GM15510 (cell line): ENCODE data around the gene SOX6.

Source experiments
- POLR2A ChIP-seq: IDR thresholded peaks from 3 replicates; pipeline ENCODE4 v1.6.1; 2011; ENCODE audit warnings: borderline replicate concordance; ENCODE audit not compliant: insufficient read length; ENCODE audit errors: extremely low read depth

SOX6 gene

DNA sequence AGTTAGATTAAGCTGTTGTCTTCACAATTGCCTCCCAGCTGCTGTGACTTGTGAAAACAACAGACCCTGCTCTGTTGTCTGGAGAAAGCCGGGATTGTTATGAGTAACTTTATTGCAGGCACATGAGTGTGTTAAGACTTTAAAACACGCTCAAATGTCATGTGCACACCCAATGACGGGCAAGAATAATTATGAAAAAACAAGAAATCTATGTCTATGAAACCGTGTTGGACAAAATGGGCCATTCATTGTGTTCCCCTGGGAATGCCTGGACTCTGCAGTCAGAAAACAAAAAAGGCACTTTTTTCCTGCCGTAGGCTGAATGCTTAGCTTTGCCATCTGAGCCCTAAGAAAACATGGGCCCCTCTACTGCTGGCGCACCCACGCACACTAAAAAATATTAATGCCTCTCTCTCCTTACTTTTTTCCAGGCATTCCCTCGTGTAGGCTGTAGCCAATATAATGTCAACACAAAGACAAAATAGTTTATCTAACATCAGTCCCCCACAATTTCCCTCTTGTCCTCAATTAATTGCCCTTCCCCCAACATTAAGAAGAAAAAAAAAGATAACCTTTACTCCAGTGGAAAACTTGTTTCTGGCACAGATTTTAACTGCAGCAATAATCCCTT lies 207.9 kb downstream of the SOX6 start:
- TF ChIP-seq POLR2A: no peak

DNA sequence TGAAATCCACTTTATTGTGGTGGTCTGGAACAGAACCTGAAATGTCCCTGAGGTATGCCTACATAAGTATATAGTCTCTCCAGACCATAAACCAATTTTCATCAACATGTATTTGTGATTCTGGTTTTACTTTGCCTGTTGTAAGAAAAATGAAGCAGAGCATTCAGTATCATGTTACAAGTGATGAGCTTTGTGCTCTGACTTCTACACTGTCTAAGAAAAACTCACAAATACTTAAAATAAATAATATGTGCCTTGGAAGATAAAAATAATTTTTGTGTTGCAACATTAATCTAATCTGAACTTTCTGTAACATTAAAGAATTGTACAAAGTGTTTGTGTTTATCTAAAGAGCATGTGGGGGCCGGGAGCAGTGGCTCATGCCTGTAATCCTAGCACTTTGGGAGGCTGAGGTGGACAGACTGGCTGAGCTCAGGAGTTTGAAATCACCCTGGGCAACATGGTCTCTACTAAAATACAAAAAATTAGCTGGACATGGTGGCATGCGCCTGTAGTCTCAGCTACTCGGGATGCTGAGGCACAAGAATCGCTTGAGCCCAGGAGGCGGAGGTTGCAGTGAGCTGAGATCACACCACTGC lies 219.5 kb downstream of the SOX6 start:
- TF ChIP-seq POLR2A: no peak

- TF ChIP-seq POLR2A: no peak
Measured at GRCh38 chr11:16133867-16134266, 222.5 kb downstream of the SOX6 start.

DNA sequence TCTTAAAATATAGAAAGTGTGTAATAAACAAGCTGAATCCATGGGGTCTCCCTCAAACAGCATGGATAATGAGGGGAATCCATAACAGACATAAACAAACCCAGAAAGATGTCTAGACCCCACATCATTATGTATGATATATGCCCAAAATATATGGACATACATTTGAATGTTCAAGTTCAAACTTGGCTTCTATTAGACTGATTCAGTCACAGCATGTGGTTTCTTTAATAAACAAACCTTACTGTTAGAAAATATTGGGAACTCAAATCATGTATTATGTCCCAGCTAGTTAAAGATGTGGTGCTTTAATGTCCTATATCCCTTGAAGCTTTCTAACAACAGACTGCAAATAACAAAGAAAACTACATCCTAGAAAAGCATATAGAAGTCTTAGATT lies 228.6 kb downstream of the SOX6 start:
- no peak for TF ChIP-seq POLR2A

- no peak for TF ChIP-seq POLR2A
Measured at GRCh38 chr11:16126362-16126761, 230.0 kb downstream of the SOX6 start.

DNA sequence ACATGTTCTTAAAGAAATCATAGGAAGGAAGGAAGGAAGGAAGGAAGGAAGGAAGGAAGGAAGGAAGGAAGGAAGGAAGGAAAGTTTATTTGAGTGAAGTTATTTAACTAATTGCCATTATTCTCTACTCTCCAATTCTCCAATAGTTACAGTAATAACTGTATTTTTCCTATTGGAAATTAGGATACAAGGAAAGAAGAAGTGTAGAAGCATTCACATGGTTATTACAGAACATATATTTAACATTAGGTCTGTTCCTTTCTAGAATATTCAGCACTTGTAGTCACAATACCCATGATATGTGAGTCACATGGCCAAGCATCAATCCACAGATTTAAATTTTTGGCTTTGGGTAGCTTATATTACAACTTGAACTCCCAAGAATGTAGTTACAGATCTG lies 230.6 kb downstream of the SOX6 start:
- no peak for TF ChIP-seq POLR2A

- TF ChIP-seq POLR2A: no peak
Measured at GRCh38 chr11:16124390-16124789, 232.0 kb downstream of the SOX6 start.

- TF ChIP-seq POLR2A: no peak
Measured at GRCh38 chr11:16121853-16122252, 234.5 kb downstream of the SOX6 start.

DNA sequence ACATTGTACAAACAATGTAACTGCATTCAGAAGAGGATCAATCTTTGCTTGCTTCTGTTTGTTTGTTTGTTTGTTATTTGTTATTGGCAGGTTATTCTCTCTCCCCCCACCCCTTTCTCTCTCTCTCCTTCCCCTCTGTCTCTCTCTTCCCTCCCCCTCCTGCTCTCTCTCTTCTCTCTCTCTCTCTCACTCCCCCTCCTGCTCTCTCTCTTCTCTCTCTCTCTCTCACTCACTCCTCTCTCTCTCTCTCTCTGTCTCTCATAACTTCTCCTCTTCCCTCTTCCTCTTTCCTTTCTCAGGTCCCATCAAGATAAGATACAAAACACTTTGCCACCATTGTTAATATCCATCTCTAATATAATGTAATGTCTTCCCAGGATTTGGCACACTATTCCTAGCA lies 236.3 kb downstream of the SOX6 start:
- TF ChIP-seq POLR2A: no peak

DNA sequence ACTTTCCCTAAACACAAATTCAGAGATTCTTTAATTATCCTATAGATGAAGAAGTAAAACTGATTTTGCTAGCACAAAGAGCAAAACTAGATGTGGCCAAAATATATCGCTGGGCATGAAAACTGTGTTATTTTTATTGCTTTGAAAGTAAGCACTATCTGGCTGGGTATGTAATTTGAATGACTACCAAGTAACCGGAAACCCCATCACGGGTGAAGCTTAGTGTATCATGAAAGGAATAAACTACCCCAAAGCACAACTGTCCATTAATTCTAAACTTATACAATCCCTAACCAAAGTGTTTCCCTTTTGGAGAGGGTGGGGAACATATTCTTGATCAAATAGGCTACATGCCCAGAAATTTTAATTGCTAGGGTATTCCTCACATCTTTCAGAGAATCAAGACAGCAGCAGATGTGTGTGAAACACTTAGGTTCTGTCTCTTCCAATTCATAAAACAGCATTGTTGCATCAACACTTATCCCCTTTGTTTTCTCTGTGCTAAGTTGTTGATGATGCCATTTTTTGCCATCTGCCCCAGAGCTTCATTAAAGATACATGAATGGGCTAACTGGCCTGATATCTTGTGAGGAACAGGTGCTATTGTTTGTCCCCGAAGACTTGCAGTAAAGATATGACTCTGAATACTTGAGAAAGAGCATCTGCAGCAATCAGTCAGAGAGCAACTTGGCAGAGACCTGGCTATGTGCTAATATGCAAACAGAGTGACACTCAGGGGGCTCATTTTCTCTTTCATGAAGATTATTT lies 238.2 kb downstream of the SOX6 start:
- no peak for TF ChIP-seq POLR2A

DNA sequence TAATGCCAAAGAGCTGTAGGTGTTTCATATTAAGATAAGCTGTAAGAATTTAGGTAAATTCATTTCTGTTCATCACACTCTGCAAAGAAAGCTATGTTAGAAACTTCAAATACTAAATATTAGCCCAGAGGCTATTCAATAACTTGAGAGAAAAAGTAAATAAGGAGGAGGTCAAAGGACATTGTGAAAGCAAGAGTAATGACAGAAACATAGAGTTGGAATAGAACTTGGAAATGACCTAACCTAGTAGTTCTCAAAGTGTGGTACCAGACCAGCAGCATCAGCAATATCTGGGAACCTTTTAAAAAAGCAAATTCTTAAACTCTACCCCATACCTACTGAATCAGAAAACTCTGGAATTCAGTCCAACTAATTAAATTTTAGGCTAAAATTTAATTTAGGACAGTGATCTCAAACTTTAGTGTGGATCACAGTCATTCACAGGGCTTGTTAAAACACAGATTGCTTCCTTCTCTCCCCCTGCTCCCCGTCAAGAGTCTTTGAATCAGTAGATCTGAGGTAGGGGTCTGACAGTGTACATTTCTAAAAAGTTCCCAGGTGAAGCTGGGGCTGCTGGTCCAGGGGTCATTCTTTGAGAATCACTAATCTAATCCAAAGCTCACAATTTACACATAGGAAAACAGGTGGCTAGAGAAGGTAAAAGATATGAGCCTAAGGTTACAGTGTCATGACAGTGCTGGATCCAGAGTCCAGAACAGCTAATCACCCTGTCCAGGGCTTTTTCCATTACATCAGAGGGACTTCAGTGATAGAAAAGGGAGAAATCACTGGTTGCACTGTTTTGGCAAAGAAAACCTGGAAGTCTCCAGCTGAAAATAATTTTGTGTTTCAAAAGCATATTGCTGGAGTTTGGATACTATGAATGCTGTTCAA lies 241.1 kb downstream of the SOX6 start:
- no peak for TF ChIP-seq POLR2A

DNA sequence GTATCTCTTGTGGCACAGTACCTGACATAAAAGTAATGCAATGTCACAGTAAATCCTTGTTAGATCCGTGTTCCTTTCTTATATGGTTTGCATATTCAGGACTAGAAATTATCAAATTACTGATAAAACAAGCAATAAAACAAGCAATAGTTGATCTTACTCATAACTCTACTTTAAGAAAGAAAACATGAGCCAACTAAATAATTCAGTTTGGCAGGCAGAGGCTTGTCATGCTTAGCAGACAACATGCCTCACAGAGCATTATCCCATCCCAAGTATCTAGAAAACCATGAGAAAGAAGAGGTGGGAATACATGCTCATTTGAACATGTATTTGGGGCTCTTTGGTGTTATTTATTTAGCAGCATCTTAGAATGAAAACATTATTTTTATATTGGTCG lies 241.9 kb downstream of the SOX6 start:
- no peak for TF ChIP-seq POLR2A

- TF ChIP-seq POLR2A: no peak
Measured at GRCh38 chr11:16111690-16112089, 244.7 kb downstream of the SOX6 start.

DNA sequence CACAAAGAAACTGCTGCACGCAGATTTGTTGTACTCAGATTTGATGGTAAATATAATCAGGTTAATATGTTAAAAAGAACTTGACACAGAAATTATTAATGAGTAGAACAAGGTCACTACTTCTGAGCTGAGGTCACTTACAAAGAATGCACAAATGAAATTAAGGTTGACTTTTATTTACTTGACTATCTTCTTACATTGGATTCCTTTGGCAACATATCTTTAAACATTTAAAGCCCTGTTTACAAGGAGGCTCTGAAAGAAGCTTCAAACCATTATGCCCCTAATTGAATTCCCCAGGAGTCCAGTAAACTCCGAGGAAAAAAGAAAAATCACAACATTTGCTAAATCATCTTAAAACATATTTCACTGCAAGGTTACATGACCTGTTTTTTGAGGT lies 245.5 kb downstream of the SOX6 start:
- TF ChIP-seq POLR2A: no peak

DNA sequence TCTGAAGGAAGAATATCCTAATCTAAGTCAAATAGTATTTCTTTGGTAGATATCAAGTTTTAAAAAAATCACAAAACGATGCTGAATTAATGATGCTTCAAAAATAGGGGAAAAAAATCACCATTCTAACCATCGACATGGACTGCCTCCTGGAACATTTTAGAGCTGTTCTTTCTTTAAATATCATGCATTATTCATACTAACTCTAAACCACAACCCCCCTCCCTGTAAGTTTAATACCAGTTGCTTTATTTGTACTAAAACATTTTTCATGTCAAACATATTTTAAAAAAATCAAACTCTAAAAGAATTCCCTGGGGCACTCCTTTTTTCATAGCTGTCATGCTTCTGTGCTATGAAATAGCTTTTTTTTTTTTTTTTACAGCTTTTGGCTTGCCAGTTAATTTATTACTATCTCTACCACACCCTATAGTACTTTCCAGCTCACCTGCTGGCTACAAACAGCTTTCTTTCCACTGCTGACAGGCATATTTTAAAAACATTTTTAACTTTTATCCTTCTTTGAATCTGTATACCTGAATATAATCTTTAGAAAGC lies 256.9 kb downstream of the SOX6 start:
- TF ChIP-seq POLR2A: no peak

DNA sequence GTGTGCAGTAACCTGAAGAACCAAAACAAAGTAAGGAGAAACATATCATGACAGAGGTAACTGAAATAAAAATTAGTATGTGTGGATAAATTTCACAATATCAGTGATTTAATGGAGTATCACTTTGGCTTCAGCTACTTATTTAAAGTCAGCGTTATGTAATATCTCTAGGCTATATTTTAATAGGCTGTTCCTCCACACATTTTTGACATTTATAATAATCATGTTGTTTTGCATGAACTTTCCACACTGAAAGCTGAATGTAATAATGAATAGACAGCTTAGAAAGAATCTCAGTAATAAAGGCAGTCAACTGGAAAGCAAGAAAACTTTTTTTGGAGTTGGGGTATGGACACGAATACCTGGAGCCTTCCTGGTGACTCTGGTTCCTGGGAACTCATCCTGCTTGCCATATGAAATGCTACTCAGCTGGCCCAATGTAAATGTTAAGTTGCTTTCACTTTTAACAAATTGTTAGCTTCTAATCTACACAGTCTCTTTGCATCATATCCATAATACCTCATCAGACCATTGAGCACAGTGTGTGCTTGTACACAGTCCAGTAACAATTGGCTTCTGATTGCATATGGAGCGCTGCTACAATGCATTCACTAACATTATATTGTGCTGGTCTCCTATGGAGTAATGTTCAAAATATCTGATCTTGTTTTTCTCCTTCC lies 257.7 kb downstream of the SOX6 start:
- no peak for TF ChIP-seq POLR2A
